ENCODE data around the gene ZNF181.
"Not testable (repeated sequence)": the region's sequence is repeated elsewhere in the genome, so short reads cannot be mapped to it uniquely, and the experiment has no call there.

Gene ZNF181

GRCh38 chr19:34733746-34734536 is at the start of gene ZNF181:
TSS of gene ZNF181 (plus strand) at chr19:34734243. CDS start at chr19:34735038, 795 bp downstream.
- DNase-seq = peak; percentile 52 to 86

- not testable (repeated sequence) for DNase-seq
Observed at GRCh38 chr19:34685266-34685665, 48.8 kb upstream of the ZNF181 start.

GRCh38 chr19:34686455-34686854 is 47.6 kb upstream of the ZNF181 start:
- DNase-seq = no peak

- no peak for DNase-seq
Observed at GRCh38 chr19:34687348-34687747, 46.7 kb upstream of the ZNF181 start.

GRCh38 chr19:34688592-34688991 is 45.5 kb upstream of the ZNF181 start:
- no peak for DNase-seq

- no peak for DNase-seq
Observed at GRCh38 chr19:34690372-34690771, 43.7 kb upstream of the ZNF181 start.

GRCh38 chr19:34692549-34692948 is 41.5 kb upstream of the ZNF181 start:
- peak in 1 of 2 experiments; percentile 63 for DNase-seq

- DNase-seq = no peak
Observed at GRCh38 chr19:34707661-34708060, 26.4 kb upstream of the ZNF181 start.

- no peak for DNase-seq
Observed at GRCh38 chr19:34711890-34712289, 22.2 kb upstream of the ZNF181 start.

- DNase-seq = peak in 1 of 2 experiments; percentile 54
Observed at GRCh38 chr19:34712395-34713261, 21.4 kb upstream of the ZNF181 start.

GRCh38 chr19:34713262-34713637 is 20.8 kb upstream of the ZNF181 start:
- no peak for DNase-seq

- DNase-seq = no peak
Observed at GRCh38 chr19:34715357-34715756, 18.7 kb upstream of the ZNF181 start.

- DNase-seq = no peak
Observed at GRCh38 chr19:34722353-34722752, 11.7 kb upstream of the ZNF181 start.

GRCh38 chr19:34725400-34725799 is 8.6 kb upstream of the ZNF181 start:
- DNase-seq = no peak

- no peak for DNase-seq
Observed at GRCh38 chr19:34731019-34731829, 2.8 kb upstream of the ZNF181 start.

- no peak for DNase-seq
Observed at GRCh38 chr19:34731964-34732363, 2.1 kb upstream of the ZNF181 start.

GRCh38 chr19:34732612-34733211 is 1.3 kb upstream of the ZNF181 start:
- DNase-seq = no peak

GRCh38 chr19:34733266-34733745 is 737 bp upstream of the ZNF181 start:
- peak in 1 of 2 experiments; percentile 44 for DNase-seq

GRCh38 chr19:34734537-34735103 is 577 bp downstream of the ZNF181 start:
- no peak for DNase-seq

- no peak for DNase-seq
Observed at GRCh38 chr19:34744896-34745690, 11.1 kb downstream of the ZNF181 start.

- DNase-seq = no peak
Observed at GRCh38 chr19:34757441-34757840, 23.4 kb downstream of the ZNF181 start.

All from SW 1271 (cell line).